GM19372 (cell line): ENCODE measurements around the gene ITGB2.
A peak's percentile ranks its signal among the peaks of the same experiment; 100 is the strongest.
"Not testable (repeated sequence)": the region's sequence is repeated elsewhere in the genome, so short reads cannot be mapped to it uniquely, and the experiment has no call there.

ENCODE experiments used
- ATAC-seq: cut with Tn5 transposase; IDR thresholded peaks from one replicate; pipeline ENCODE4 v1.9.1; 2021; ENCODE audit warnings: mild to moderate bottlenecking, low read depth, moderate library complexity; ENCODE audit not compliant: unreplicated experiment

ITGB2 gene

DNA sequence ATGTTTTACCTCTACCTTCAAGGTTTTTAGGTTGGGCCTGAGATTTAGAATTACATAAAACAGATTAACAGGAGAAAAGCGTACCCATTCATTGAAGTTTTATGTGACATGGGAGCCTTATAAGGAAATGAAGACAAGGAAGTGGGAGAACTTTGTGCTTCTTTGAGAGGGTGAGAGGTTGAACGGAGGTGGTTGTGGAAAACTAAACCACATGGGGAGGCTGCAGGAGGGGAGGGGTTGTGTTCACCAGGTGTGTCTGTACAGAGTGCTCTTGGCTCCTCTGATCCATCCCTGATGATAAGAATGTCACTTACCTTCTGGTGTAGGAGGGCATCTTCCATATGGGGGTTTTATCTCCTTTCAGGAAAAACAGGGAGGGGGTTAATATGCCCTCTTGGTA, 21.9 kb upstream of the ITGB2 start:
- no peak for ATAC-seq

DNA sequence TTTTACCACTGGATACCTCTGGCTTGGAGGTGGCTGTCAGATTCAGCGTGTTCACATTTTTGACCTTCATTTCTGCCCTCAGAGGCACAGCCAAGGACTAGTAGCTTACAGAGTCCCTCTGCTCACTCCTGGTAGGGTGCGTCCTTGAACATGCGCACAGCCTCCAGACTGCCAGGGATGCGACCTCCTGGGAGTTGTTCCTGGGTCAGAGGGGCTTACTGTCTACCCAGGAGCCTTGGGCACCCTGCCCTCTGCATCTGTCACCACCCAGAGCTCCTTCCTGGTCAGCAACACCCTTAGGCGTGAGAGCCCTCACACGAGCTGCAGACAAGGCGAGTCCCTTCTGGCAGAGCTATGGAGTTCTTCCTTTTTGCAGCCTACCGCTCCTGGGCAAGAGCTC, 20.9 kb upstream of the ITGB2 start:
- no peak for ATAC-seq

DNA sequence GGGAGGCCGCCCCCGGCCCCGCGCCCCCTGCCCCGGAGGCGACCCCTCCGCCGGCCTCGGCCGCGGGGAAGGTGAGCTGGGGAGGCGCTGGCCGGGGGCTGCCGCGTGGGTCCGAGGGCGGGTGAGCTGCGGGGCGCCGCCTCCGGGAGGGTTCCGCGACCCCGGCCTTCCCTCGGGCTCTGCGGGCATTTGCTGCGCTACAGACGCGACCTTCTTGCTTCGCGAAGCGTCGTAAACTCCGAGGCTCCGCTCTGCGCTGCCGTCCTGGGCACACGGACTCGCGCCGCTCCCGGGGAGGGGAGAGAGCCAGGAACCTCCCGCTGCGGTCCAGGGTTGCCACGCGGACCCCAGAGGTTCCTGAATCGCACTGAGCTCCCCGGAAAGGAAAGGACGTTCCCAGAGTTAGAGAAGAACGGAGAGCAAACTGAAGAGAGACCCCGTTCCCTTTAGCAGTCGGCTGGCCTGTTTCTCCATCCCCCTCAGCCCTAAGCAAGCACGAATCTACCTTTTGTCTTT, 19.5 kb upstream of the ITGB2 start:
- ATAC-seq: peak; percentile 32

DNA sequence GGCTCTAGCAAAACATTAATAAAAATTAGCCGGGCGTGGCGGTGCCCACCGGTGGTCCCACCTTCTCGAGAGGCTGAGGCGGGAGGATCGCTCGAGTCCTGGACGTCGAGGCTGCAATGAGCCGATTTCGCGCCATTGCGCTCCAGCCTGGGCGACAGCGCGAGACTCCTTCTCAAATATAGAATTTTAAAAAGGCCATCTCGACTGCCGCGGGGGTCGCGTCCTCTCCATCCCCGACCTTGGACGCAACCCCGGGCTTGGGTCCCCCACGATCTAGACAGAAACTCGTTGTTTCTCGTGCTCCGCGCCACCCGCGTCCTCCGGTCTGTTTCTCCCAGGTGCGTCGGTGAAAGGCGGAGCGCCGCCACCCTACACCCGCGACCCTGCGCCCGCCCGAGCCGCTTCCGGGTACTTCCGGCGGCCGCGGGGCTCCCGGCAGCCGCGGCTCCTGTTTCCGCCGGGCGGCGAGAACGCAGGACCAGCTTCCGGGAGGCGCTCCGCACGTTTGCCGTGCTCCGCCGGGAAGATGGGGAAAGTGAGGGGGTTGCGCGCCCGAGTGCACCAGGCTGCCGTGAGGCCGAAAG, 18.9 kb upstream of the ITGB2 start, which contains the start of gene SLX9:
SLX9 (plus strand) TSS at position 498 of the 584 bp plus-strand sequence; CDS start at position 527, 29 bp downstream.
- peak; percentile 77 for ATAC-seq

DNA sequence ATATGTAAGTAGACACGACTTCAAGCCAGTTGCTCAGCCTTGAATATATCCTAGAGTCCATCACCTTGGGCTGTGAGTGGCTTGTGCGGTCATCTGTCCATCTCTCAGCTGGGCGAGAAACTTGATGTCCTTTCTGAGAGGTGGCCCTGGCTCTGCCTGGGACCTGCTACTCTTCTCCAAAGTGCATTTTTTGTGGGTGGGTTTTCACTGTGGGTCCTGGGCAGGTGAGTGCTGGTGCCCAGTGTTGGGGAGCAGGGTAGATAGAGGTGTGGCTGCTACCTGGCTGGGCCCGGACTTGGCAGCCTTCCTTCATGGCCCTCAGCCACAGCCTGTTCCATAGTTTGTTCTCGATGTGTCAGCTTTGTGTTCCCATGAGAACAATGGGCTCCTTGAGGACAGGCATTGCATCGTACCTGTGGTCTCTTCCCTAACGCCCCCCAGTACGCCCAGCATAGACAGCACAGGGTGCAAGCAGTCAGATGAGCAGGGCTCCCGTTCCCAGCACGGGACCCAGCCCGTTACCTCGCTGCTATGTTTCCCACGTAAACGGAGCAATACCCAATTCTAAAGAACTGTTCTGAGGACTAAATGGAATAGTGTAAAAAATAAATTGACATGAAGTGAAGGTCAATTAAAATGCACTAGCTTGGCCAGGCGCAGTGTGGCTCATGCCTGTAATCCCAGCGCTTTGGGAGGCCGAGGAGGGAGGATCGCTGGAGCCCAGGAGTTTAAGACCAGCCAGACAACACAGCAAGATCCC, 18.3 kb upstream of the ITGB2 start:
- ATAC-seq: no peak

DNA sequence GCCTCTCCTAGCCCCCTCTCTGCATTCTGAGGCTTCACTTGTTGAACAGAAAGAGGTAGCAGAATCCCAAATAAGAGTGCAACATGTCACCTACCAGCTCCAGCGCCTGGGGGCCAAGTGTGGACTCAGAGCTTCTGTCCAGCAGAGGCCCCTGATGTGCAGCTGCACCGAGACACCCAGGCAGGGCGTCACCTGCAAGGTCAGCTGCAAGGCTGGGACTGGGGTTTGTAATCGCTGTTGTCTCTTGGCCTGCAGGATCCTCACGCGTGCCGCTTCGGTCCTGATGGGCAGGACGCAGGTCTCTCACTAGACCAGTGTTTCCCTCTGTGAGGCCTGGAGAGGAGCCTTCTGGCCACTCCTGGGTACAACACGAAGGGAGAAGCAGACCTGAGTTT, 14.8 kb upstream of the ITGB2 start:
- no peak for ATAC-seq

DNA sequence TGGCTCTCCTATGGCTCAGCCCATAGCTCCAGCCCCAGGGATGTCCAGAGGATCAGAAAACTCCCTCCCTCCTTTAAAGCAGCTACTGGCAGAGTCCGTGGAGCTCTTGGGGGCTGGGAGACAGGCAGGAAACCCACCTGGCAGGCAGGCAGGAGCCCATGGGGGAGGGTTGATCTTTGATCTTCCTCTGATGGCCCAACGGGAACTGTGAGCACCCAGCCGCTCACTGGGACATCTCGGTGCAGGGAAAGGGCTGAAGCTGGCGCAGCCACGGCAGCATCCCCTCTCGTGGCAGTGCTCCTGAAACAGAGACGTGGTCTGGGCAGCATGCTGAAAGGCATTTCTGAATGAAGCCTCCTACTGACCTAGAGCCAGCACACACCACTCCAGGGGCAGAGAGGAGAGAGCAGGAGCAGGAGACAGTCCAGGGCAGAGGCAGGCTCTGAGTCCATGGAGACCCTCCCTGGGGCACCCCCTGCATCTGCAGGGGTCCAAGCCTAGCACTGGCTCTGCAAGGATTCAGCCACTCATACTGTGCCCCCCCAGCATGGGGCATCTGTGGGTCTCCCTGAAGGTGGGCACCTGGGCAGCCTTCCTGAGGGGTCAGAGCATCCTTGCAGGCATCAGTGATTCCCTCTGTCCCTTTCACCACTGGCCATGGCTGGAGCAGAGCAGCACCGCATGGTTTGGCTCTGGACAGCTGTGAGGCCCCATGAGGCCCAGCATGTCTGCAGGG, 14.3 kb upstream of the ITGB2 start:
- ATAC-seq: no peak

DNA sequence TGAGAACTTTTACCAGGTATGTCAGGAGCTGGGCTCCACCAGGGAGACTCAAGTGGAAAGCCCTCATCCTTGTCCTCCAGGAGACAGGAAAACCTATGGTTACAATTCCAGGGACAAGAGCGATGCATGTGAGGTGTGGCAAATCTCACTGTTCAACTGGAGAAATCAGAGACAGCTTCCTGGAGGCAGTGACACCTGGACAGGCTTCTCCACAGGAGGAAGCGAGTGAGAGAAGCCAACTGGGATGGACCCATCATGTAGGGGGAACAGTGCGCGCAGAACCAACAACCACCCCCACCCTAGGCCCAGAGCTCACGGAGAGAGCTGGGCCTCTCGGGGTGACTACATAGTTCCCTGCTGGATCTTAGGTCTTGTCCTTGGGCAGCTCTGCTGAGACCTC, 13.6 kb upstream of the ITGB2 start:
- ATAC-seq: no peak

DNA sequence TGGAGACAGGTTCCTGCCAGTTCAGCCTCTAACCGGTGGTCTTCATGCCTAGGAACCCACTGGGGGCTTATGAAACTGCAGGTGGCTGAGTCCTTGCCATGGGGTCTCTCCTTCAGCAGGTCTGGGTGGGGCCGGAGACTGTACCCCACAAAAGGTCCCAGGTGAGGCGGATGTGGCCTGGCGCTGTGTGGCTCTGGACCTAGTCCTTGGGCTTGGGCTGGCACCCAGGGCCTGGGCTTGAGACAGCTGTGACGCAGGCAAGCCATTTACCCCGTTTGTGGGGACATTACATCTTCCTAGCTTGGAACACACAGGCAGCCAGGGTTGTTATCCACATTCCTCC, 13.2 kb upstream of the ITGB2 start:
- ATAC-seq: no peak

DNA sequence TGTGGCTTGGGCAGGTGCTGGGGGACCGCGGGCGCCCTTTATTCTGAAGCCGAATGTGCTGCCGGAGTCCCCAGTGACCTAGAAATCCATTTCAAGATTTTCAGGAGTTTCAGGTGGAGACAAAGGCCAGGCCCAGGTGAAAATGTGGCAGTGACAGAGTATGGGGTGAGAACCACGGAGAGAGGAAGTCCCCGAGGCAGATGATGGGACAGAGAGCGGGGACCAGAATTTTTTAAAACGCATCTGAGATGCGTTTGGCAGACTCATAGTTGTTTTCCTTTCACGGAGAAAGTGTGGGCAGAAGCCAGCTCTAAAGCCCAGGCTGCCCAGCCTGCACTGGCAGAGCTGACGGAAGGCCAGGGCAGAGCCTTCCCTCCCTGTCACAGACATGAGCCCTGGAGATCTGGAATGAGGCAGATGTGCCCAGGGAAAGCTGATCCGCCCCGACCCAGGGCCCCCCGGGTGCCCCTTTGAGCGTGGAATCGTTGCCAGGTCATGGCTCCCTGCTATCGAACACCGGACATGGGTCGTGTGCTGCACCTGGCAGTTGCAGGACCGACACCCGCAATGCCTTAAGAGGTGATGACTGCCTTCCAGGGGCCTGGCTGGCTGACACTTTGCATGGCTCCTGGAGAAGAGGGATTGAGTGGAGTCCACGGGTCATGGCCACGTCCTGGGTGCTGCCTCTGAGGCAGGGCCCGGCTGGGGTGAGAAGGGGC, 12.7 kb upstream of the ITGB2 start:
- no peak for ATAC-seq

DNA sequence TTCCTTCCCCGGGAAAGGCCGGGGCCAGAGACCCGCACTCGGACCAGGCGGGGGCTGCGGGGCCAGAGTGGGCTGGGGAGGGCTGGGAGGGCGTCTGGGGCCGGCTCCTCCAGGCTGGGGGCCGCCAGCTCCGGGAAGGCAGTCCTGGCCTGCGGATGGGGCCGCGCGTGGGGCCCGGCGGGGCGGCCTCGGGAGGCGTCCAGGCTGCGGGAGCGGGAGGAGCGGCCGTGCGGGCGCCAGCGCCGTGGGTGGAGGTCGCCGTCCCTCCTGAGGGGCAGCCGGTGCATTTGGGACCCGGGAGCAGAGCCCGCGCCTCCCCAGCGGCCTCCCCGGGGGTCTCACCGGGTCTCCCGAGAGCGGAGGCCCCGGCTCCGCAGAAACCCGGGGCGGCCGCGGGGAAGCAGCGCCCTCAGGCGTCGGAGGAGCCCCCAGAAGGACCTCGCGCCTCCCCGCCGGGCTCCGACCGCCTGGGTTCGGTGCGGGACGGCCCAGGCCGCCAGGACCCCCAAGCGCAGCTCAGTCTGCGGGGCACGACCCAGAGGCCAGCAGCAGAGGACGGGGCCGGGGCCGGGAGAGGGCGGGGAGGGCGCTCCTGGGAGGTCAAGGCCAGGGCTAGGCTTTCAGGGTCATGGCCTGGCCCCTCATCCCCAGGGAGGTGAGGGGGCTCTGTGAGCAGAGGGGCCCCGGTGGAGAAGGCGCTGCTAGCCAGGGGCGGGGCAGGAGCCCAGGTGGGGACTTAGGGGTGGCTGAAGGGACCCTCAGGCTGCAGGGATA, 11.9 kb upstream of the ITGB2 start:
- no peak for ATAC-seq

DNA sequence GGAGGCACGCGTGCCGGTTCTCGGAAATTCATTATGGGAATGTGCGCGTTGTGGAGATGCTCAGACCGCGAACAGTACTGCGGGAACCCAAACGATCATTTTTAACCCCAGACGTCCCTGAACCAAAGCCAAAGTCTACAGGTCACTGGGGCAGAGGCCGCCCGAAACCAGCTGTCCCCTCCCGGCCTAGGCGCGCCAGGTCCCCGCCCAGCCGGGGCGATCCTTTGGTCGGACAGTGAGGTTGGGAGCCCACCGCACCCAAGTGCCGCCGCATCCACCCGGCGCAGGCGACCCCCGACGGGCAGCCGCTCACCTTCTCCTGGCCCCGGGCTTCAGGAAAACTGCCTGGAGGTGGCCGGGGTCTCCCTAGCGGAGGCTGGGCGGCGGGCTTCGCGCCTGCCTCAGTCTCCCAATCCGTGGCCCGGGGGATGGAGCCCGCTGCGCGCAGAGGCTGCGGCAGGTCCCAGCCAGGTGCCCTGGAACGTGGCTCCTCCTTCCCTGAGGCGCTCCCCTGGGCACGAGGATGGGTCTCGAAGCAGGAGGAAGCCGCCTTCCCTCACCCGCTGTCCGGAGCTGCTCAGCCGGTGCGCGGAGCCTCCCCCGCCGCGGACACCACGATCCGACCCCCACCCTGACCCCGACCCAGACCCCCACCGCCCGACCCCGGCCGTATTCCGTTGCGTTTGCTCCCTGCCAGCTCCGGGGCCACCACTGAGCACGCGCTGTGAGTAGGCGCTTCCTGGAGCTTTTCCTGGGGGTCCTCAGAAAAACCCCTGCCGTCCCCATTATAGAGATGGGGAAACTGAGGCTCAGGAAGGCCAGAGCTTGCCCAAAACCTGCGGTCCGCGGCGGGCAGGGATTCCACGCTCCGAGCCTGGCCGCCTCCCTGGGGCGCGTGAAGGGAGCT, 11.1 kb upstream of the ITGB2 start:
- no peak for ATAC-seq

DNA sequence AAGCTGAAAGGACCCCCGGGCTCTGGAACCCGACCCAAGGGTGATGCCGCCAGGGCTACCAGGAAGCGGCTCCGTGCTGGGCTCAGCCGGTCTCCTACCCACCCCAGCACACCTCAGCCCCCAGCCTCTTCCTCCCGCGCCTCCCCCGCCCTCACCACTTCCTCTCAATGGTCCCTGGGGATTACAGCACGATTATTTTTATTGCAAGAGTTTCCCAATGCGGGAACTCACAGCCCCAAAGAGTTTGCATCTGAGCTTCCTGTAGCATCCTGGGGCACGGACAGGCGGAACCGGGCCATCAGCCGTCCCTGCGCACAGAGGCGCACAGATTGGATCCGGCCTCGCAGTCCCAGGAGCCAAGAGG, 10.4 kb upstream of the ITGB2 start:
- no peak for ATAC-seq

DNA sequence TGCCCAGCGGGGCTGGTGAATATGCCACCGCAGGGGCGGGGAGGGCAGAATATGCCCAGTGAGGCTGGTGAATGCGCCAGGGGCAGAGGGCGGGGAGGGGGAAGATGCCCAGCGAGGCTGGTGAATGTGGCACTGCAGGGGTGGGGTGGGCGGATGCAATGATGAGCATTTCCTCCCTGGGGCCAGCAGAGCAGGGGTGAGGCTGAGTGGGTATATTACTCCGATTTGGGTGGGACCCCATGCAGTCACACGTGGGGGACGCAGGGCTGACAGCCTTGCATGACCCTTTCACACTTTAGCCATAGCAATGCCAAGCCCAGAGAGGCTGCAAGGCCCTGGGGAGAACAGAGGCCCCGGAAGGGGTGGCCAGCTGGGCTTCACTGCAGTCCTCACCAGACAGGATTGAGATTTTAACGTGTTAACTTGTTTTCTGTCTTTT, 9.9 kb upstream of the ITGB2 start:
- no peak for ATAC-seq

DNA sequence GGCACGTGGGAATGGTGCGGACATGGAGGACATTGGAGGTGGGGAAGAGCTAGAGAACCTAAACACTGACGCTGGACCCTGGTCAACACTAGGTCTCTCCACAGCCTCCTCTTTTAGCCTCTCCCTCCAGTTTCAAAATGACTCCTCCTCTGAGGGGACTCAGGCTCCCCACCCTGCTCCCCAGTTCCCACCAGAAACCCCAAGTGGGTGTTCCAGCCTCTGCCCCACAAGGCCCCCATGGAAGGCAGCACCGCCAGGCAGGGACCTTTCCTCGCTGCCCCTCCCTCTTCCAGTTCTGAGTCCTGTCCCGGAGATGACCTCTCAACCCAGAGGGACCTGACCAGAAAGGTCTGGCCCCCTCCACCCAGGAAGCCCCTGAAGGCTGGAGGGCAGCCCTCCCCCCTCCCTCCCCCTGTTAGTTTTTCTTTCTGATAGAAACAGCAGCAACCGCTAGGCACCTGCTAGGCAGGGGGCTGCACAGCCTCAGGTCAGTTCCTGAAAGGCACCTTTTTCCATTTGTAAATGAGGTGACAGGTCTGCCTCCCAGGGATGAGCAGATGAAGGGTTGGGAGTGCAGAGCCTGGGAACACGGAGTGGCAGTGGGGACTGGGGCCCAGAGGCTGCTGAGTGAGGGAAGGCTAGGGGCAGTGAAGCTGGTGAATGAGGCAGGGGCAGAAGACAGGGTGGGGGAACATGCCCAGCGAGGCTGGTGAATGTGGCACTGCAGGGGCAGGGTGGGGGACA, 9.3 kb upstream of the ITGB2 start:
- ATAC-seq: no peak

DNA sequence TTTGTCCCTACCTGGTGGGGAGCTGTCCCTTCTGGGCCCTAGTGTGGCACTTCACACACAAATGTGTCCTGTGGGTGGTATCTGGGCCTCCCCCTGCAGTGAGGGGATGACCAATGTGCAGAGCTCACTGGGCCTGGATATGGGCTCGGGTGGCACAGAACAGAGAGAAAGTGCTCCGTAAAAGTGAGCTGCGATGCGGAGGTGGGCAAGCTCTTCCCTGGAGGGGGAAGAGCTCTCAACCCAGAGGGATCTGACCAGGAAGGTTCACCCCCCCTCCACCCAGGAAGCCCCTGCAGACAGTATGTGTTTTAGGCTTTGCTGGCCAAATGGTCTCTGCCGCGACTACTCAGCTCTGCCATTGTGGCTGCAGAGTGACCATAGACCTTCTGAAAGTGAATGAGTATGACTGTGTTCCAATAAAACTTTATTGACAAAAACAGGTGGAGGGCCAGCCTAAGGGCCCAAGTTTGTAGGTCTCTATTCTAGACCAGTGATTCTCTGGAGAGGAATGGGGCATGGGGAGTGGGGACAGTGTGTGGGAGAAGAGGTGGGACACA, 8.6 kb upstream of the ITGB2 start:
- ATAC-seq: no peak

DNA sequence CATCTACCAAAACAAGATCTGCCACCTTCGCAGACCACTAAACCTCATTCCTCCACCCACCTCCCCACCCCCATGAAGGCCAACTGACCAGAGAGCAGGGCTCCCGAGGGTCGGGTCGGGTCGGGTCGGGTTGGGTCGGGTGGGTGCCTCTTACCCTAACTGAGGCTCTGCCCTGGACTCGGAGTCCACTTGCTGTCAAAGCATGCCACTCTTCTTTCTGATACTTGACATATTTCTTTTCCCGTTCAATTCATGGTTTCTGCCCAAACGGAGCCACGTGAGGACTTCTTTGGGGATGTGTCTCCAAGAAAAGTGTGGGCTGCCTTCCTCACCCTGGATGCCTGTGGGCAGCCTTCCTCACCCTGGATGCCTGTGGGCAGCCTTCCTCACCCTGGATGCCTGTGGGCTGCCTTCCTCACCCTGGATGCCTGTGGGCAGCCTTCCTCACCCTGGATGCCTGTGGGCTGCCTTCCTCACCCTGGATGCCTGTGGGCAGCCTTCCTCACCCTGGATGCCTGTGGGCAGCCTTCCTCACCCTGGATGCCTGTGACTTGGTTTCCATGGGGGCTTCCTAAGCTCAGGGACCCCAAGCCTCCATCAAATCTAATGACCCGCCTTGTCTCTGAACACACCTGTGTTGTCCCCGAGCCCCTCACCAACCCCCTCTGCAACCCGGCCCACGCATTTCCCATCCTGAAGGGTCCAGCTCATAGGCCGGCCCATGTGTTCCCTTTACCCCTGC, 8.0 kb upstream of the ITGB2 start:
- not testable (repeated sequence) for ATAC-seq
